SK-N-MC (cell line): ENCODE measurements around the gene TENT5C.

Source experiments
- DNase-seq: peaks from one replicate; pipeline ENCODE4 v3.0.0-alpha.2; 2011; ENCODE audit warnings: low read depth, low spot score
- H3K27ac ChIP-seq: fragments of 200-600 bp; sonication (generic); 2 replicates; pipeline ENCODE4 v1.5.1; 2016; ENCODE audit warnings: mixed run types
- H3K36me3 ChIP-seq: fragments of 200-600 bp; sonication (generic); 2 replicates; pipeline ENCODE4 v1.6.1; 2017; ENCODE audit warnings: antibody characterized with exemption, low read length, mixed read lengths; ENCODE audit not compliant: insufficient read depth
- H3K4me3 ChIP-seq: fragments of 200-600 bp; sonication (generic); 2 replicates; pipeline ENCODE4 v1.5.1; 2016
- H3K9ac ChIP-seq: fragments of 200-600 bp; sonication (generic); 2 replicates; pipeline ENCODE4 v1.8.0; 2017; ENCODE audit warnings: mixed run types, mixed read lengths; ENCODE audit not compliant: insufficient read length
- H3K9me3 ChIP-seq: fragments of 200-600 bp; sonication (generic); 2 replicates; pipeline ENCODE4 v1.6.1; 2017; ENCODE audit warnings: low read depth, mild to moderate bottlenecking, antibody characterized with exemption, low read length, moderate library complexity, mixed read lengths
- EZH2 ChIP-seq: fragments of 200-600 bp; sonication (generic); IDR thresholded peaks from one replicate; pipeline ENCODE4 v1.6.1; 2017; ENCODE audit warnings: antibody characterized with exemption
- FOXP2 ChIP-seq: optimal IDR thresholded peaks from 2 replicates; pipeline ENCODE3; 2011; ENCODE audit warnings: mild to moderate bottlenecking, moderate library complexity; ENCODE audit not compliant: insufficient read depth; ENCODE audit errors: extremely low read length, control extremely low read depth
- POLR2AphosphoS5 ChIP-seq: IDR thresholded peaks from 2 replicates; pipeline ENCODE4 v1.6.1; 2012; ENCODE audit warnings: mild to moderate bottlenecking, low read depth, low read length, borderline replicate concordance

TENT5C gene

DNA sequence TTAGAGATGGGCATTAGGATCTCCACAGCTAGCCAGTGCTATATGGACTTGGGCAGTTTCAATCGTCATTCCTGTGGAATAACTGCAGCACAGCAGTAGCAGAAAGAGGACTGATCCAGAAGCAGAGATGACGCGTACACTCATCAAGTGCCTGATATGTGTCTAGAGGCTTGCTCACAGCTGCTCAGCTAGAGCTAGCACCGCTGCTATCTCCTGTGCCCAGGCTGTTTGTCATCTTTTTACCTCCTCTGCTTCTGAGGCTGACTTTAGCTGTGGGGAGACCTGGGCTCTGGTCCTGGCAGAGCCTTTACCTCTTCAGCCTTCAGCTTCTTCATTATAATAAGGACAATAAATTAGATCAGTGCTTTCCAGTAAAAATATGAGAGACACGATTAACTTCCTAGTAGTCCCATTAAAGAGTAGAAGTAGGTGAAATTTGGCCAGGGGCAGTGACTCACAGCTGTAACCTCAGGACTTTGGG is 5.3 kb downstream of the TENT5C start:
- DNase-seq: no peak
- no peak for TF ChIP-seq FOXP2
- TF ChIP-seq EZH2: no peak
- no peak for TF ChIP-seq POLR2AphosphoS5
- no peak overlapping the region for H3K27ac ChIP-seq
- H3K4me3 ChIP-seq: no peak overlapping the region
- no peak overlapping the region for H3K9ac ChIP-seq
- no peaks in the 10 kb centered on the region for H3K36me3 ChIP-seq
- H3K9me3 ChIP-seq: no peaks in the 10 kb centered on the region

DNA sequence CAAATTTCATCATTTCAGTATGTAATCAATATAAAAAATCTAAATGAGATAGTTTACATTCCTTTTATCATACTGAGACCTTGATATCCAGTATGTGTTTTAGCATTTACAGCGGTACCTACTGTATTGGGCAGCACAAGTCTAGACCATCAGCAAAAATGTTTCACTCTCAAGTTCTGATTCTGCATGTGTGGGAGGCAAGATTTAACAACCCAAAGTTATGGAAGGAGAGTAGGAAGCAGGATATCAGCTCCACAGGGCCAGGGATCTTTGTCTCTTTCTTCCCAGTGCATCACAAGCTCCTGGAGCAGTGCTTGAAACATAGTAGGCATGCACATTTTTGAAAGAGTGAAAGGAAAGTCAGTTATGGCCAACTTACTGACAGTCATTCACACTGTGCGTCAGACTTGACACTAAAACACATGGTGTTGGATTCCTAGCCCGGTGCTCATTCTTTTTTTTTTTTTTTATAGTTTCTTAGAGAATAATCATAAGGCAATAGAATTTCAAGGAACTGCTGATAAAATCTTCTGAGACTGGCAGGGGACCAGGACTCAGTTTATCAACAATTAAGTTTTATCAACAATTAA is 6.1 kb downstream of the TENT5C start:
- Histone ChIP-seq H3K9ac (no peak overlapping the region), H3K4me3 (no peak overlapping the region), H3K36me3 (no peaks in the 10 kb centered on the region), H3K27ac (no peak overlapping the region), H3K9me3 (no peaks in the 10 kb centered on the region)
- TF ChIP-seq FOXP2 (no peak), POLR2AphosphoS5 (no peak), EZH2 (no peak)
- no peak for DNase-seq

DNA sequence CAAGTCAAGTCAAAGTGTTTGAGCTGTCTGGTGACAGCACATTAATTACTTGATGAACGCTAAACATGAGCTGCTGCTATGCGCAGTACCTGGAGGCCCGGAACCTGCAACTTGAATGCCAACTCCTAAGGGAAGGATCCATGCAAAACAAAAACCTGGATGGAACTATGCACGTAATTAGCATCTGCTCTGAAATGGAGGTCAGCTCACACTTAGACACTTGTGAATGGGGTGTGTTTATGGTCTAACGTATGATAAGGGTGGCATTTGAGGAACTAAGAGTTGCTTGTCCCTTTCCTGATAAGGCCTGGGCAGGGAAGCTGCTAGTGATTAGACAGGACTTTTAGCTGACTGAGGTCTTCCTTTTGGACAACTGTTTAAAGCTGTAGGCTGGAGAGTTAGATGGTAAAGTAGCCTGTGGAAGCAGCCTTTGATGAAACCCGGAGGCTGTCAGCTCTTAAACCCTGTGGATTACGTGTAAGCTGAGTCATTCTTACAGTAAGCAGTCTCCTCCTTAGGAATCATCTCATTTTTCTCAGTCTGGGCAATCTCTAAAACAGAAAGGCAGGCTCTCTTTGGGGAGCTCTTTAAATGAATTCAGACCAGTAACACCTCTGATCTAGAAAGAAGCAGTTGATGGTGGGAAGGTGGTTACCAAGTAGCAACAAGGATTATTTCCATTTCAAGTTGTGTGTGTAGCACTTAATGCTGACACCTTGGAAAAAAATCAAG is 6.8 kb downstream of the TENT5C start:
- H3K9me3 ChIP-seq: no peaks in the 10 kb centered on the region
- no peak for DNase-seq
- TF ChIP-seq EZH2 (no peak), POLR2AphosphoS5 (no peak), FOXP2 (no peak)
- no peak overlapping the region for H3K9ac ChIP-seq
- no peak overlapping the region for H3K4me3 ChIP-seq
- H3K27ac ChIP-seq: no peak overlapping the region
- H3K36me3 ChIP-seq: no peaks in the 10 kb centered on the region

DNA sequence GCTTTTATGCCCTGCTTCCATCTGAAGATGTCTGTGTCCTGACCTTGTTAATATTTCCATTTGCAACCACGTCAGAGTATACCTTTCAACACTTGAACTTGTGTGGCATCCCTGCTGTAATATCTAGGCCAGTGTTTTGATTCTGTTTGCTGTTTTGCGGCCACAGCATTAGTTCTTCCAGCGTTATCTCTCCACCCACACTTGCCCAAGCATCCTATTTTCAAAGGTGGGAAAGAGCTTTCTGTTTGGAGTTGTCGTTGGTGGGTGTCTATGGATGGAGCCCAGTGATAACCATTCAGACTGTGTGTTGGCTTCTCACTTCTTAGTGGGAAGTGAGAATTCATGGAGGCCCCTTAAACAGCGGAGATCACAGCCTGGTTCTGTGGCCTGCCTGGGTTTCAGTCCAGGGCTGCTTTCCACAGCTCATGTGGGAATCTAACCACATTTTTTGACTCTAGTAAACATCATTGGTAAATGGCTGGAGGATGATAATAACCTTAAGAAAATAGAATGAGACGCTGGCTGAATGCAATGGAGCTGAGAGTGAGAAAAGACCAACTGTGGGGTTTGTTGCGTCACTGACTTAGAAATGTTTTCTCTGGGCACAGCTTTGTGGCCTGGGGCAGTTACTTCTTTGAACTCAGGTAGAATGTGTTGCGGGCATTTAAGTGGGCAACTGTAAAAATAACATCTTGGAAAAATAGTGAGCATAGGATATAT is 7.6 kb downstream of the TENT5C start:
- Histone ChIP-seq H3K27ac (no peak overlapping the region), H3K9me3 (no peaks in the 10 kb centered on the region), H3K9ac (no peak overlapping the region), H3K36me3 (no peaks in the 10 kb centered on the region), H3K4me3 (no peak overlapping the region)
- no peak for DNase-seq
- TF ChIP-seq POLR2AphosphoS5: no peak
- TF ChIP-seq EZH2: no peak
- no peak for TF ChIP-seq FOXP2

DNA sequence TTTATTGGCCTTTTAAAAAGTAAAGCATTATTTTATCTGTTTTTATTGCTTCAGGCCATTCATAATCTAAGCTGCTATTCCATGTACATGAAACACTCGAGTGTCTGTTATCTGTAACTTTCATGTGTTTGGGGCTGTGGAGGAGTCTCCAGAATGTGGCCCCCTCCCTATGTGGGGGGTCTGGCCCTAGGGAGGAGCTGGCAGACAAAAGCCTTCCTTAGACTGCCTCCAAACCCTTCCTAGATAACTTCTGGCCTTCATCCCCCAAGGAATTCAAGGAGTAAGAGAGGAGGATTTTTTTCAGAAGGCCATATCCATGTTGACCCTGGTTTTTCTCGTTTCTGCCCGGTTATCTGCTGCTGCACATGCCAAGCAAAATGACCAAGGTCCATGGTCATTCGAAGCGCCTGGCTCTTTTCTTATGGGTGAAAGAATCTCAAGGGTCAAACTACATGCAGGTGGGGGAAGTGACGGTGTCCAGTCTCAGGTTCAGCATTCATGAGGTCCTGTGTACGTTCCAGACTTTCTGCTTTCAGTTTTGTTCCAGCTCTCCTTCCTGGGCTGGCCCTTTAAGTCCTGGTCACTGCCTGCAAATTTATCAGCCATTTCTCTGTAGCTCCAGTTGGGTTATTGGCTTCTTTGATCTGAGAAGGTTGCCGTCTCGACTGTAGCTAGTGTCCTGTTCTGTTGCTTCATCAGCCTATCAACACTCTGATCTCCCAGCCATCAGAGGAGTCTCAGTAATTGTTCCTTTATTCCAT is 8.3 kb downstream of the TENT5C start:
- no peak overlapping the region for H3K27ac ChIP-seq
- no peaks in the 10 kb centered on the region for H3K9me3 ChIP-seq
- no peak overlapping the region for H3K9ac ChIP-seq
- H3K4me3 ChIP-seq: no peak overlapping the region
- no peaks in the 10 kb centered on the region for H3K36me3 ChIP-seq
- DNase-seq: no peak
- TF ChIP-seq FOXP2: no peak
- TF ChIP-seq EZH2: no peak
- no peak for TF ChIP-seq POLR2AphosphoS5

DNA sequence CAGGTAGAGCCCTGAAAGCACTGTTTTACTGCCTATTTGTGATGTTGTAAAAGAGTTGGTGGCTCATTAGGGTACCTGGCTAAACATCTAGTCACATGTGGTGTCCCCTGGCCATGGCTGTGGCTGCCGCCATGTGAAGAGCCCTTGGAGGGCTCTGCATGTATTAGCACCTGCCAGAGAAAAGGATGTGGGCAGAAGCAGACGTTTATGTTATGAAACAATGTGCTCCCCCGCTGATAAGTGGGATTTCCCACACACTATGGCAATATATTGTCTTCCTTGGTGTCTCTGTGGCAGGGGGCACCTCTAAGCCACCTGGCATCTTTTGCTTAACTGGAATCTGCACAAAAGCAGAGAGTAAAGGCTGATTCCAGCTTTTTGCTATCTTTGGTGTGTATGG is 9.6 kb downstream of the TENT5C start:
- H3K36me3 ChIP-seq: no peaks in the 10 kb centered on the region
- TF ChIP-seq POLR2AphosphoS5 (no peak), EZH2 (no peak), FOXP2 (no peak)
- H3K27ac ChIP-seq: no peak overlapping the region
- H3K9ac ChIP-seq: no peak overlapping the region
- no peak overlapping the region for H3K4me3 ChIP-seq
- no peak for DNase-seq
- no peaks in the 10 kb centered on the region for H3K9me3 ChIP-seq

DNA sequence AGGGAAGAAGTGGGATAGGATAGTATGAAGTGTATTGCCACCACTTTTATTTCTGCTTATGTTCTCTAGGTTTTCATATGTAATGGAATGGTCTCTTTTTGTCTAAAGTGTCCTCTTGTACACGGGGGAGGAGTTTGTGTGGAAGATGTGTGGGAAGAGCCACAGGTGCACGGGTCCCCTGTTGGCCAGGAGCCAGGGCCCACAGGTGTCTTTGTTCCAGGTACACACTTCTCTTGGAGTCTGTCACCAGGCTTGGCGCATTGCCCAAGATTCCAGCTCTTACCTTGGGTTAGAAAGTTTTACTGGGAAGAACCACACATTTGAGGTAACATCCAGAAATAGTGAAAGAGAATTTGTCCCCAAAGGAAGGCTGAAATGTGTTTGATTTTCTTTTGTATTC is 10.5 kb downstream of the TENT5C start:
- no peak overlapping the region for H3K9ac ChIP-seq
- H3K36me3 ChIP-seq: no peaks in the 10 kb centered on the region
- TF ChIP-seq FOXP2 (no peak), POLR2AphosphoS5 (no peak)
- no peak overlapping the region for H3K4me3 ChIP-seq
- no peak overlapping the region for H3K27ac ChIP-seq
- no peaks in the 10 kb centered on the region for H3K9me3 ChIP-seq
- no peak for DNase-seq

DNA sequence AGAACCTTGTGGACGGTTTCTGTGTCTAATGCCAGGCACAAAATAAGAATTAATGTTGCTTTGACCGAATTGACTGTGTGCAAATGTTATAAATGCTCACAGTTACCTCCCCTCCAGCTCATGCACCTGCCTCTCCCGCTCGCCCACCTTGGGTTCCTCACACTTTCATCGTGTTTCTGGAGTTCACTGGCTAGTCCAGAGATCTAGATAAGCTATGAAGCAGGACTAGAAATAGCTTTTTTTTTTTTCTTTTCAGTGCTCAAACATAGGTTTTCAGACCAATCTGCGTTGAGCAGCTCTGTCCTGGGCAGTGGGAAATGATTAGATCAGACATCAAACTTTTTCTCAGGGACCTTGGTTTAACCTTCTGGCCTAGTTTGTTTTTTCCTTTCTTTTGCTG is 11.1 kb downstream of the TENT5C start:
- Histone ChIP-seq H3K27ac (no peak overlapping the region), H3K9ac (no peak overlapping the region), H3K36me3 (no peaks in the 10 kb centered on the region), H3K9me3 (no peaks in the 10 kb centered on the region), H3K4me3 (no peak overlapping the region)
- no peak for DNase-seq
- no peak for TF ChIP-seq POLR2AphosphoS5
